Keratinocyte (primary cell): ENCODE measurements around the gene TYW1. TPM values are rescaled to one million over a fixed set of nuclear protein-coding genes. Genes with fewer than 3 reads are reported as not detected.
"Not testable (repeated sequence)": the region's sequence is repeated elsewhere in the genome, so short reads cannot be mapped to it uniquely, and the experiment has no call there.

ENCODE experiments used
- DNase-seq: peaks from one replicate; pipeline ENCODE4 v3.0.0-alpha.2; 2011; ENCODE audit warnings: low read depth, missing footprints, low spot score
- FAIRE-seq: peaks from 2 replicates; lab custom pipeline; 2011; peaks lifted over from hg19 to GRCh38; lab: Jason Lieb, UNC
- H2AFZ ChIP-seq: 2 replicates; pipeline ENCODE4 v1.6.0; 2012; ENCODE audit warnings: low read length, control low read depth, inconsistent platforms; ENCODE audit not compliant: control insufficient read depth
- H3K27ac ChIP-seq: 2 replicates; pipeline ENCODE4 v1.5.1; 2011; ENCODE audit warnings: low read length; ENCODE audit not compliant: control insufficient read depth, insufficient read depth
- H3K27me3 ChIP-seq: 3 replicates; pipeline ENCODE4 v1.6.0; 2011; ENCODE audit warnings: low read length; ENCODE audit not compliant: control insufficient read depth, insufficient read depth; ENCODE audit errors: extremely low read depth
- H3K36me3 ChIP-seq, 2 experiments: 2 replicates in 1 of 2; 3 replicates in 1 of 2; pipeline ENCODE4 v1.5.1; 2011; ENCODE audit warnings: low read length in 2 of 2, mild to moderate bottlenecking in 1 of 2; ENCODE audit not compliant: control insufficient read depth in 2 of 2, insufficient read depth in 2 of 2; ENCODE audit errors: extremely low read depth in 1 of 2
- H3K4me1 ChIP-seq: 3 replicates; pipeline ENCODE4 v1.5.1; 2011; ENCODE audit warnings: low read length; ENCODE audit not compliant: control insufficient read depth, insufficient read depth; ENCODE audit errors: extremely low read depth
- H3K4me2 ChIP-seq: 3 replicates; pipeline ENCODE4 v1.6.0; 2011; ENCODE audit warnings: low read depth, low read length; ENCODE audit not compliant: control insufficient read depth, insufficient read depth; ENCODE audit errors: extremely low read depth
- H3K4me3 ChIP-seq, 3 experiments: fragments of 200-600 bp in 1 of 3; sonication (generic) in 1 of 3; 2 replicates in 2 of 3; 3 replicates in 1 of 3; pipeline ENCODE4 v1.5.1; 2011 to 2016; ENCODE audit warnings: low read length in 3 of 3, mild to moderate bottlenecking in 3 of 3, control low read depth in 2 of 3, inconsistent platforms in 1 of 3, low read depth in 1 of 3, mixed read lengths in 1 of 3, mixed run types in 1 of 3, moderate library complexity in 1 of 3; ENCODE audit not compliant: control insufficient read depth in 2 of 3, insufficient read depth in 2 of 3; ENCODE audit errors: extremely low read depth in 1 of 3
- H3K79me2 ChIP-seq: 2 replicates; pipeline ENCODE4 v1.6.0; 2012; ENCODE audit warnings: low read length; ENCODE audit not compliant: control insufficient read depth, insufficient read depth
- H3K9ac ChIP-seq: 3 replicates; pipeline ENCODE4 v1.6.0; 2011; ENCODE audit warnings: low read length; ENCODE audit not compliant: control insufficient read depth, insufficient read depth; ENCODE audit errors: extremely low read depth
- H3K9me1 ChIP-seq: 3 replicates; pipeline ENCODE4 v1.6.0; 2011; ENCODE audit warnings: low read length; ENCODE audit not compliant: control insufficient read depth, insufficient read depth; ENCODE audit errors: extremely low read depth
- H3K9me3 ChIP-seq: 2 replicates; pipeline ENCODE4 v1.5.1; 2012; ENCODE audit warnings: low read depth, low read length; ENCODE audit not compliant: control insufficient read depth
- H4K20me1 ChIP-seq: 3 replicates; pipeline ENCODE4 v1.6.0; 2011; ENCODE audit warnings: low read length; ENCODE audit not compliant: control insufficient read depth, insufficient read depth; ENCODE audit errors: extremely low read depth
- CTCF ChIP-seq, 3 experiments: IDR thresholded peaks in 1 of 3; conservative IDR thresholded peaks in 1 of 3; optimal IDR thresholded peaks in 1 of 3; 2 replicates in 2 of 3; 3 replicates in 1 of 3; pipeline versions ENCODE3 to v1.5.1; 2011; ENCODE audit warnings: low read length in 3 of 3, mild to moderate bottlenecking in 3 of 3, moderate library complexity in 2 of 3, control low read depth in 1 of 3, inconsistent platforms in 1 of 3; ENCODE audit not compliant: insufficient read depth in 2 of 3; ENCODE audit errors: extremely low read depth in 1 of 3
- EZH2 ChIP-seq: IDR thresholded peaks from one replicate; pipeline ENCODE4 v1.6.1; 2012; ENCODE audit warnings: inconsistent platforms, mild to moderate bottlenecking, low read length, moderate library complexity
- dilution Hi-C: fragments of 300-500 bp; cut with MboI; formaldehyde crosslinking; loops from one replicate; pipeline ENCODE4 v1.7.0; 2020; ENCODE audit warnings: low sequenced_read_pairs; ENCODE audit not compliant: extremely low pct_ligation_motif_present
- polyA plus RNA-seq, 5 experiments: library from polyadenylated mRNA; depleted of rRNA in 3 of 5; stranded (reverse) in 3 of 5; stranded (forward) in 1 of 5; unstranded in 1 of 5; fragments of >200 nt; gene quantifications; 1 replicate in 1 of 5; 2 replicates in 3 of 5; 3 replicates in 1 of 5; pipeline versions ENCODE4 v1.2.1 to v1.2.3, GENCODE V29; 2011 to 2012; ENCODE audit warnings: missing spikeins in 2 of 5, low read depth in 1 of 5, low replicate concordance in 1 of 5

Gene TYW1
- polyA plus RNA-seq, 1 donor (not counting 4 experiments of a cell fraction or from before 2014, with no cell fraction given), result 16.4 TPM

GRCh38 chr7:67210567-67210966, 213.9 kb downstream of the TYW1 start:
- TF ChIP-seq EZH2 (no peak), CTCF (optimal IDR thresholded peaks at IDR 0.05 in 1 of 3, IDR thresholded peaks at IDR 0.05 in 1 of 3, conservative IDR thresholded peaks at IDR 0.05 in 1 of 3; ENCODE audit: extremely low read depth in 1 of 3, insufficient read depth in 2 of 3, low read length in 3 of 3) (no peak)
- Histone ChIP-seq H3K9me3 (no peaks in the 10 kb centered on the region), H2AFZ (no peak overlapping the region), H3K27ac (no peak overlapping the region), H3K9ac (no peak overlapping the region), H3K9me1 (no peaks in the 10 kb centered on the region), H3K79me2 (no peaks in the 10 kb centered on the region), H4K20me1 (no peaks in the 10 kb centered on the region), H3K4me2 (no peak overlapping the region), H3K4me1 (no peaks in the 10 kb centered on the region), H3K27me3 (no peaks in the 10 kb centered on the region), H3K4me3 (no peak overlapping the region), H3K36me3 (peaks cover 0 to 3% of the 10 kb centered on the region in 2 experiments)
- no peak for DNase-seq
- dilution Hi-C loops, result no loop called here
- no peak for FAIRE-seq

GRCh38 chr7:67211650-67212330, 215.2 kb downstream of the TYW1 start:
- H3K9ac ChIP-seq, dilution Hi-C loops, H3K4me1 ChIP-seq, H4K20me1 ChIP-seq, FAIRE-seq, H3K9me1 ChIP-seq, H3K4me2 ChIP-seq, H3K36me3 ChIP-seq, H3K79me2 ChIP-seq, H2AFZ ChIP-seq, DNase-seq, H3K9me3 ChIP-seq, H3K27ac ChIP-seq, H3K27me3 ChIP-seq, H3K4me3 ChIP-seq: not testable (repeated sequence)

GRCh38 chr7:67213038-67213437, 216.4 kb downstream of the TYW1 start:
- H3K79me2 ChIP-seq, H3K4me2 ChIP-seq, H3K36me3 ChIP-seq, H4K20me1 ChIP-seq, H3K9ac ChIP-seq, H3K27ac ChIP-seq, DNase-seq, H2AFZ ChIP-seq, H3K9me3 ChIP-seq, FAIRE-seq, H3K9me1 ChIP-seq, H3K27me3 ChIP-seq, H3K4me1 ChIP-seq, dilution Hi-C loops, H3K4me3 ChIP-seq: not testable (repeated sequence)

- DNase-seq, H3K27me3 ChIP-seq, H3K9me3 ChIP-seq, H3K9me1 ChIP-seq, H3K4me2 ChIP-seq, H3K9ac ChIP-seq, H3K4me1 ChIP-seq, FAIRE-seq, H3K27ac ChIP-seq, H3K79me2 ChIP-seq, dilution Hi-C loops, H2AFZ ChIP-seq, H3K4me3 ChIP-seq, H3K36me3 ChIP-seq, H4K20me1 ChIP-seq: not testable (repeated sequence)
These were observed 226.9 kb downstream of the TYW1 start for GRCh38 chr7:67223551-67223950.
